Tibial nerve (tissue), 4 donors: ENCODE measurements around the gene PHKA1. TPM values are rescaled to one million over a fixed set of nuclear protein-coding genes. Genes with fewer than 3 reads are reported as not detected.

Experiments
- DNase-seq, 2 donors: peaks; one replicate each; pipeline ENCODE4 v3.0.0-alpha.2; 2019; ENCODE audit warnings: low spot score in 2 of 2
- H3K27ac ChIP-seq, 4 donors: fragments of 200-600 bp; sonication (generic) in 3 of 4; one replicate each; pipeline ENCODE4 v1.5.1; 2017 to 2019; ENCODE audit warnings: mild to moderate bottlenecking in 1 of 4
- H3K27me3 ChIP-seq, 2 donors: fragments of 200-600 bp; sonication (generic) in 1 of 2; one replicate each; pipeline versions ENCODE4 v1.5.1 to v1.6.0; 2017 to 2019
- H3K36me3 ChIP-seq, 3 donors: fragments of 200-600 bp; sonication (generic); one replicate each; pipeline ENCODE4 v1.5.1; 2018 to 2019
- H3K4me1 ChIP-seq, 4 donors: fragments of 200-600 bp; sonication (generic) in 3 of 4; one replicate each; pipeline ENCODE4 v1.5.1; 2017 to 2019
- H3K4me3 ChIP-seq, 4 donors: fragments of 200-600 bp; sonication (generic) in 3 of 4; one replicate each; pipeline ENCODE4 v1.5.1; 2017 to 2019; ENCODE audit warnings: mild to moderate bottlenecking in 1 of 4, moderate library complexity in 1 of 4
- H3K9me3 ChIP-seq, 4 donors: fragments of 200-600 bp; sonication (generic) in 3 of 4; one replicate each; pipeline ENCODE4 v1.5.1; 2017 to 2019
- EP300 ChIP-seq, 2 donors: sonication (generic); formaldehyde crosslinking; IDR thresholded peaks; one replicate each; pipeline ENCODE4 v1.6.1; 2017; ENCODE audit warnings: antibody characterized with exemption in 2 of 2, mild to moderate bottlenecking in 1 of 2
- POLR2A ChIP-seq, 2 donors: fragments of 450-650 bp; IDR thresholded peaks; one replicate each; pipeline ENCODE4 v1.6.1; 2017; ENCODE audit warnings: antibody characterized with exemption in 2 of 2, mild to moderate bottlenecking in 2 of 2, moderate library complexity in 2 of 2
- WGBS, 2 donors: methylation state at CpG; one replicate each; pipeline ENCODE4 v1.1.5; 2018; 5-methylcytosine and 5-hydroxymethylcytosine counted together
- total RNA-seq, 4 donors: library from RNA; depleted of rRNA; stranded (reverse); fragments of >200 nt; gene quantifications; one replicate each; pipeline ENCODE4 v1.1.0, GENCODE V29; 2016
- TF ChIP-seq, protein P1 (sequence below), 5 experiments: fragments of 200-600 bp in 3 of 5; fragments of 450-650 bp in 2 of 5; sonication (generic) in 3 of 5; IDR thresholded peaks; one replicate each; pipeline ENCODE4 v1.5.1; 2016 to 2019; ENCODE audit warnings: antibody characterized with exemption in 5 of 5, mild to moderate bottlenecking in 3 of 5, moderate library complexity in 2 of 5

PHKA1 gene
- total RNA-seq, 4 donors from 2014 or later: 2.0 to 4.2 (median 3.2) TPM

DNA sequence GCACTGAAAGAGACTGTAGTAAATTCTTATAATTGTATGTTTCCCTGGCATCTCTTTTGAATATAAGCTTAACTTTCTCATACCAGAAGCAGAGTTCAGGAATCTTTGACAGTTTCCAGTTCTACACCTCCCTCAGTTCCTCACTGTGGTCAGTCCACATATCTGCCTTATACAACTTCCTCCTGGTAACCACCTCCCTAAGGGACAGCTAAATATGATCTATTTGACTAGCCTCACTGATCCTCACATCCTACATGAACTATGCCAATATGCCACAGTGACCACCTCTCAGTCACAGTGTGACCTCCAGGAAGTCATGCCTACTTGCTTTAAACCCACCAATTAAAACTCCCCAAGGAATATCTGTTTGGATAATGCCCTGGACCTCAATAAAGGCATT lies 89.9 kb downstream of the PHKA1 start:
- no peaks in the 10 kb centered on the region for H3K4me1 ChIP-seq
- no peaks in the 10 kb centered on the region for H3K27me3 ChIP-seq
- H3K9me3 ChIP-seq: no peaks in the 10 kb centered on the region
- H3K36me3 ChIP-seq: no peaks in the 10 kb centered on the region
- no peak for DNase-seq
- H3K27ac ChIP-seq: no peak overlapping the region
- H3K4me3 ChIP-seq: no peak overlapping the region
- TF ChIP-seq, protein P1, sequence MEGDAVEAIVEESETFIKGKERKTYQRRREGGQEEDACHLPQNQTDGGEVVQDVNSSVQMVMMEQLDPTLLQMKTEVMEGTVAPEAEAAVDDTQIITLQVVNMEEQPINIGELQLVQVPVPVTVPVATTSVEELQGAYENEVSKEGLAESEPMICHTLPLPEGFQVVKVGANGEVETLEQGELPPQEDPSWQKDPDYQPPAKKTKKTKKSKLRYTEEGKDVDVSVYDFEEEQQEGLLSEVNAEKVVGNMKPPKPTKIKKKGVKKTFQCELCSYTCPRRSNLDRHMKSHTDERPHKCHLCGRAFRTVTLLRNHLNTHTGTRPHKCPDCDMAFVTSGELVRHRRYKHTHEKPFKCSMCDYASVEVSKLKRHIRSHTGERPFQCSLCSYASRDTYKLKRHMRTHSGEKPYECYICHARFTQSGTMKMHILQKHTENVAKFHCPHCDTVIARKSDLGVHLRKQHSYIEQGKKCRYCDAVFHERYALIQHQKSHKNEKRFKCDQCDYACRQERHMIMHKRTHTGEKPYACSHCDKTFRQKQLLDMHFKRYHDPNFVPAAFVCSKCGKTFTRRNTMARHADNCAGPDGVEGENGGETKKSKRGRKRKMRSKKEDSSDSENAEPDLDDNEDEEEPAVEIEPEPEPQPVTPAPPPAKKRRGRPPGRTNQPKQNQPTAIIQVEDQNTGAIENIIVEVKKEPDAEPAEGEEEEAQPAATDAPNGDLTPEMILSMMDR (IDR thresholded peaks at IDR 0.05): no peak
- no peak for TF ChIP-seq EP300 (IDR thresholded peaks at IDR 0.05)
- no peak for TF ChIP-seq POLR2A (IDR thresholded peaks at IDR 0.05)

DNA sequence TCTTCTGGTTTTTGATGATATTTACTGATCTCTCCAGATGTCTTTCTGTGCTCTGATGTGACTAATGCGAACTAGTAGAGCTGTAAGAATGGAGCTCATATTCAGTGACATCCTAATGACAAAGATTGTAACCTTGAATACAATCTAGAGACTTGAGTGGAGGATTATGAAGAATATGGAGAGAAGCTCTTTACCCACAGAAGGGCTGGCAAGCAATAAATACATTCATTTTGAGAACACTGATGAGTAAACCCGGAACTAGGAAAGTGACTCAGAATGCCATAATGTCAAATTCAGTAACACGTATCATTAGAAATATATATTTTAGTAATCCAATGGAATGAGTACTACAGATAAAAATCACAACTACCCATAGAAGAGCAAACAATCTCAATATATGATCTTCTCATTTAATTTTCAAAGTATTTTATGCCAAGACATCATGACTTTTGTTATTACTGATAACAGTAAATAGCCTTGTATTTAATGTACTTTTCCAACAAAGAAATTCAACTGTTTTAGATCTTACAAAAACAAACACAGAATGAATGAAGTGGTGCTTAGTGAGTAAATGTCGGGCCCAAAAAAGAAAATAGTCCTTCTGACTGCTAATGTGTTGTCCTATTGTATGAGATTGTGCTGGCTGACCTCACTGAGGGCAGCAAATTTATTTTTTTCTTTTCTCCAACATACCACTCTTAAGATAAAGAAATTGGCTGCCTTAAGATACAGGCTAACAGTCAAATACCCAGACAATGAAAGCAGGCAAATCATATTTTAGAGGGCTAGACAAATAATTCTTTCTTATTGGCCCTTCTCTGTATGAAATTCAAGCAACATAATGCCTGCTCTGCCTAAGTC lies 92.3 kb downstream of the PHKA1 start:
- Histone ChIP-seq H3K4me1 (no peaks in the 10 kb centered on the region), H3K4me3 (no peak overlapping the region), H3K9me3 (no peaks in the 10 kb centered on the region), H3K36me3 (no peaks in the 10 kb centered on the region), H3K27ac (peak overlapping the region in 1 of 4 donors; percentile 53), H3K27me3 (no peaks in the 10 kb centered on the region)
- TF ChIP-seq, protein P1 (IDR thresholded peaks at IDR 0.05): no peak
- TF ChIP-seq POLR2A (IDR thresholded peaks at IDR 0.05): no peak
- TF ChIP-seq EP300 (IDR thresholded peaks at IDR 0.05): no peak
- WGBS, 2 donors: 44 to 55% methylated on average over 4 of the region's 4 CpGs
- DNase-seq: no peak

DNA sequence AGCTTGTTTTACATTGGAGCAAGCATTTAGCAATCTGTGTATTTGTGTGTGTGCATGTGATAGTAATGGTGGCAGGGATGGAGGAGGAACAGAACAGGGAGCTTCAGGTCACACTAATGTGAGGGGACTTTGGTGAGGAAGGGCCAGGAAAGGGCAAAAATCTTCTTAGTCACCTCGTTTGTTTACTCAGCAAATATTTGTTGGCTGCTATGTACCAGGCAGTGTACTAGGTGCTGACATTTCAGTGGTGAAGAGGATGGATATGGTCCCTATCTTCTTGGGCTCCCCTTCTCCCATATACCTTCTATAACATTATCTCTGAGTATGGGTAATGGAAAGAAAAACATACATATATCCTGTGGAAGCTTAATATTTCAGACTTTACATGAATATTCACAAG lies 92.9 kb downstream of the PHKA1 start:
- Histone ChIP-seq H3K4me1 (no peaks in the 10 kb centered on the region), H3K27ac (peak overlapping the region in 2 of 4 donors; percentile 15), H3K9me3 (no peaks in the 10 kb centered on the region), H3K36me3 (no peaks in the 10 kb centered on the region), H3K27me3 (no peaks in the 10 kb centered on the region), H3K4me3 (no peak overlapping the region)
- TF ChIP-seq, protein P1 (IDR thresholded peaks at IDR 0.05): no peak
- no peak for TF ChIP-seq POLR2A (IDR thresholded peaks at IDR 0.05)
- TF ChIP-seq EP300 (IDR thresholded peaks at IDR 0.05): no peak
- 35 to 71% methylated on average over 1 of the region's 1 CpG for WGBS, 2 donors
- DNase-seq: no peak

- Histone ChIP-seq H3K27ac (peak overlapping the region in 2 of 4 donors; percentile 15), H3K4me3 (no peak overlapping the region), H3K9me3 (no peaks in the 10 kb centered on the region), H3K4me1 (no peaks in the 10 kb centered on the region), H3K27me3 (no peaks in the 10 kb centered on the region), H3K36me3 (no peaks in the 10 kb centered on the region)
- 72 to 75% methylated on average over 9 of the region's 9 CpGs for WGBS, 2 donors
- TF ChIP-seq POLR2A (IDR thresholded peaks at IDR 0.05) (no peak), EP300 (IDR thresholded peaks at IDR 0.05) (peak in 1 of 2 donors; percentile 28)
- TF ChIP-seq, protein P1 (IDR thresholded peaks at IDR 0.05): no peak
- peak in 1 of 2 donors; percentile 4 for DNase-seq
These were observed 93.5 kb downstream of the PHKA1 start for GRCh38 chrX:72620550-72621145.

- H3K4me1 ChIP-seq: no peaks in the 10 kb centered on the region
- H3K36me3 ChIP-seq: no peaks in the 10 kb centered on the region
- no peaks in the 10 kb centered on the region for H3K9me3 ChIP-seq
- TF ChIP-seq, protein P1 (IDR thresholded peaks at IDR 0.05): no peak
- TF ChIP-seq POLR2A (IDR thresholded peaks at IDR 0.05) (no peak), EP300 (IDR thresholded peaks at IDR 0.05) (no peak)
- 47 to 55% methylated on average over 2 of the region's 2 CpGs for WGBS, 2 donors
- no peak for DNase-seq
- peaks cover 0 to 16% of the 10 kb centered on the region in 2 donors for H3K27me3 ChIP-seq
- H3K27ac ChIP-seq: no peak overlapping the region
- no peak overlapping the region for H3K4me3 ChIP-seq
These were observed 104.8 kb downstream of the PHKA1 start for GRCh38 chrX:72609313-72609712.
